Tibial nerve (tissue), 4 donors: Measurements from ENCODE around the gene RAP1GAP2.

Source experiments
- EP300 ChIP-seq, 2 donors: sonication (generic); formaldehyde crosslinking; IDR thresholded peaks; one replicate each; pipeline ENCODE4 v1.6.1; 2017; ENCODE audit warnings: antibody characterized with exemption in 2 of 2, mild to moderate bottlenecking in 1 of 2
- TF ChIP-seq, protein P1 (sequence below), 5 experiments: fragments of 200-600 bp in 3 of 5; fragments of 450-650 bp in 2 of 5; sonication (generic) in 3 of 5; IDR thresholded peaks; one replicate each; pipeline ENCODE4 v1.5.1; 2016 to 2019; ENCODE audit warnings: antibody characterized with exemption in 5 of 5, mild to moderate bottlenecking in 3 of 5, moderate library complexity in 2 of 5

- TF ChIP-seq, protein P1, sequence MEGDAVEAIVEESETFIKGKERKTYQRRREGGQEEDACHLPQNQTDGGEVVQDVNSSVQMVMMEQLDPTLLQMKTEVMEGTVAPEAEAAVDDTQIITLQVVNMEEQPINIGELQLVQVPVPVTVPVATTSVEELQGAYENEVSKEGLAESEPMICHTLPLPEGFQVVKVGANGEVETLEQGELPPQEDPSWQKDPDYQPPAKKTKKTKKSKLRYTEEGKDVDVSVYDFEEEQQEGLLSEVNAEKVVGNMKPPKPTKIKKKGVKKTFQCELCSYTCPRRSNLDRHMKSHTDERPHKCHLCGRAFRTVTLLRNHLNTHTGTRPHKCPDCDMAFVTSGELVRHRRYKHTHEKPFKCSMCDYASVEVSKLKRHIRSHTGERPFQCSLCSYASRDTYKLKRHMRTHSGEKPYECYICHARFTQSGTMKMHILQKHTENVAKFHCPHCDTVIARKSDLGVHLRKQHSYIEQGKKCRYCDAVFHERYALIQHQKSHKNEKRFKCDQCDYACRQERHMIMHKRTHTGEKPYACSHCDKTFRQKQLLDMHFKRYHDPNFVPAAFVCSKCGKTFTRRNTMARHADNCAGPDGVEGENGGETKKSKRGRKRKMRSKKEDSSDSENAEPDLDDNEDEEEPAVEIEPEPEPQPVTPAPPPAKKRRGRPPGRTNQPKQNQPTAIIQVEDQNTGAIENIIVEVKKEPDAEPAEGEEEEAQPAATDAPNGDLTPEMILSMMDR (IDR thresholded peaks at IDR 0.05) = no peak
- TF ChIP-seq EP300 (IDR thresholded peaks at IDR 0.05) = no peak
Observed at GRCh38 chr17:2798188-2798587, 1.9 kb downstream of the RAP1GAP2 start.
